ENCODE results near the gene CTNNAL1. TPM values are rescaled to one million over a fixed set of nuclear protein-coding genes. Genes with fewer than 3 reads are reported as not detected.

Gene CTNNAL1
- total and polyA plus RNA-seq, 2 of the 8 experiments (the other 6 are each of a cell fraction or from before 2014, with no cell fraction given): 23.2 to 66.1 TPM

DNA sequence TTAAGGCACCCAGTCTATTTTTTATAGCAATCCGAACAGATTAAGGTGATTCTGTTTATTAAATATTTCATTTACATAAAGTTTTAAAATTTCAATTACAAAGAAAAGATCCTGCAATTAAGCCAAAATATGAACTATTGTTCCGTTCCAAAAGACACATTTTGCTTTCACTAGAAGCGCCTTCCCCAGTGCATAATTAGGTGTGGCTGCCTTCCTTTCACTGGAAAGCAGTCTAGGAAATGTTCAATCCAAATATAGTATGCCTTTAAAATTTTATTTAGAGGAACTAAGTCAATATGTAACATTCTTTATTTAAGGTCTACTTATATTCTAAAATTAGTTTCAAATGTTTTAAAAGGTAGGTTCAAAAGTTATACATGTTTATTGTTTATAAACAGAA is 7.6 kb downstream of the CTNNAL1 start (continued):
- no peak for TF ChIP-seq CHD7 (IDR thresholded peaks at IDR 0.05; ENCODE audit: insufficient replicate concordance, low read length)
- TF ChIP-seq CHD1 (IDR thresholded peaks at IDR 0.05; ENCODE audit: low read depth, low read length): no peak
- TF ChIP-seq RXRA (IDR thresholded peaks at IDR 0.05; ENCODE audit: insufficient read depth, low read depth, low read length): no peak
- no peak for TF ChIP-seq EZH2 (IDR thresholded peaks at IDR 0.05; ENCODE audit: low read depth, low read length, severe bottlenecking)
- no peak for TF ChIP-seq SP1 (IDR thresholded peaks at IDR 0.05; ENCODE audit: low read depth, low read length)
- no peak for TF ChIP-seq RFX5 (IDR thresholded peaks at IDR 0.05; ENCODE audit: borderline replicate concordance, low read depth, low read length)
- no peak for TF ChIP-seq RNF2 (IDR thresholded peaks at IDR 0.05; ENCODE audit: borderline replicate concordance, low read depth, low read length, missing control alignments, poor library complexity, severe bottlenecking)
